Ishikawa (cell line): Measurements from ENCODE around the gene DZIP1L.

Source experiments
- CEBPB ChIP-seq: IDR thresholded peaks from 2 replicates; pipeline ENCODE4 v1.6.1; 2012
- CREB1 ChIP-seq: IDR thresholded peaks from 2 replicates; pipeline ENCODE4 v1.6.1; 2012; ENCODE audit warnings: low read depth
- EGR1 ChIP-seq: IDR thresholded peaks from 2 replicates; pipeline ENCODE4 v1.6.1; 2012
- EP300 ChIP-seq: IDR thresholded peaks from 2 replicates; pipeline ENCODE4 v1.6.1; 2012; ENCODE audit warnings: borderline replicate concordance
- FOXM1 ChIP-seq: IDR thresholded peaks from 2 replicates; pipeline ENCODE4 v1.6.1; 2012; ENCODE audit warnings: low read depth, borderline replicate concordance
- MAX ChIP-seq: IDR thresholded peaks from 2 replicates; pipeline ENCODE4 v1.6.1; 2012
- NFIC ChIP-seq: IDR thresholded peaks from 2 replicates; pipeline ENCODE4 v1.6.1; 2012
- RAD21 ChIP-seq: IDR thresholded peaks from 2 replicates; pipeline ENCODE4 v1.6.1; 2012; ENCODE audit warnings: low read depth
- REST ChIP-seq: IDR thresholded peaks from 2 replicates; pipeline ENCODE4 v1.6.1; 2012; ENCODE audit warnings: low read depth, mild to moderate bottlenecking
- TAF1 ChIP-seq: IDR thresholded peaks from 2 replicates; pipeline ENCODE4 v1.6.1; 2012; ENCODE audit warnings: low read depth, mild to moderate bottlenecking
- TCF12 ChIP-seq: IDR thresholded peaks from 2 replicates; pipeline ENCODE4 v1.6.1; 2012; ENCODE audit warnings: low read depth
- TEAD4 ChIP-seq: IDR thresholded peaks from 2 replicates; pipeline ENCODE4 v1.6.1; 2012
- USF1 ChIP-seq: IDR thresholded peaks from 2 replicates; pipeline ENCODE4 v1.6.1; 2012
- YY1 ChIP-seq: IDR thresholded peaks from 2 replicates; pipeline ENCODE4 v1.6.1; 2012; ENCODE audit warnings: low read depth
- ZBTB7A ChIP-seq: IDR thresholded peaks from 2 replicates; pipeline ENCODE4 v1.6.1; 2012; ENCODE audit warnings: low read depth

The DZIP1L gene

GRCh38 chr3:138059261-138059660 lies 56.1 kb downstream of the DZIP1L start:
- TF ChIP-seq EP300 (no peak), TCF12 (no peak), MAX (no peak), TEAD4 (no peak), NFIC (no peak), USF1 (no peak), REST (no peak), TAF1 (no peak)

- TF ChIP-seq USF1 (no peak), FOXM1 (no peak), TCF12 (no peak), ZBTB7A (no peak), YY1 (no peak), TAF1 (no peak), EGR1 (no peak), EP300 (no peak), CEBPB (no peak), MAX (no peak), RAD21 (no peak), NFIC (no peak), TEAD4 (no peak), REST (no peak), CREB1 (no peak)
Measured at GRCh38 chr3:138057384-138057783, 58.0 kb downstream of the DZIP1L start.

- TF ChIP-seq TCF12 (no peak), TEAD4 (no peak), REST (no peak), CEBPB (no peak), USF1 (no peak), NFIC (no peak), MAX (no peak), ZBTB7A (no peak), TAF1 (no peak), EP300 (no peak), EGR1 (no peak), FOXM1 (no peak), YY1 (no peak), CREB1 (no peak), RAD21 (no peak)
Measured at GRCh38 chr3:138054057-138054456, 61.4 kb downstream of the DZIP1L start.
